NCI-H446 (cell line): Measurements from ENCODE around the gene GNPTG.
A peak's percentile ranks its signal among the peaks of the same experiment; 100 is the strongest.

ENCODE experiments used
- DNase-seq, 2 experiments: peaks; one replicate each; lab custom pipeline; 2025; lab: John Stamatoyannopoulos, UW

Gene GNPTG

GRCh38 chr16:1394367-1394951 is 42.7 kb downstream of the GNPTG start:
- DNase-seq, result no peak

- no peak for DNase-seq
These were observed 43.8 kb downstream of the GNPTG start for GRCh38 chr16:1395444-1396031.

DNA sequence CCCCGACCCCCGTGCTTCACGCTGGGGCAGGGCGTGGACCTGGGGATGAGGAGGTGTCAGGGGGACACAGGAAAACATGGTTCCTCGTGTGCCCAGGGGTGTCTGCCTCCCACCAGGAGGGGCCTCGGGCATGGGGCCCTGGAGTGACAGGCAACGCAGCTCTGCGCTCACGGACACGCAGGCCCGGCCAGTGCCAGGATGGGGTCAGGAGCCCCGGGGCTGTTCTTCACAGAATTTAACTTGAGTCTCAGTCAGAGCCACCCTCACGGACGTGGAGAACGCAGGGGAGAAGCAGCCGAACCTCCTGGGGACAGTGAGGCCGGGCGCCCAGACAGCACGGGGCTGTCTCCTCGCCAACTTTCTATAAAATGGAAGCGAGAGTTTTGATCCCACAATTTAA is 46.0 kb downstream of the GNPTG start:
- DNase-seq, result no peak

- DNase-seq, result no peak
These were observed 46.6 kb downstream of the GNPTG start for GRCh38 chr16:1398351-1398750.

DNA sequence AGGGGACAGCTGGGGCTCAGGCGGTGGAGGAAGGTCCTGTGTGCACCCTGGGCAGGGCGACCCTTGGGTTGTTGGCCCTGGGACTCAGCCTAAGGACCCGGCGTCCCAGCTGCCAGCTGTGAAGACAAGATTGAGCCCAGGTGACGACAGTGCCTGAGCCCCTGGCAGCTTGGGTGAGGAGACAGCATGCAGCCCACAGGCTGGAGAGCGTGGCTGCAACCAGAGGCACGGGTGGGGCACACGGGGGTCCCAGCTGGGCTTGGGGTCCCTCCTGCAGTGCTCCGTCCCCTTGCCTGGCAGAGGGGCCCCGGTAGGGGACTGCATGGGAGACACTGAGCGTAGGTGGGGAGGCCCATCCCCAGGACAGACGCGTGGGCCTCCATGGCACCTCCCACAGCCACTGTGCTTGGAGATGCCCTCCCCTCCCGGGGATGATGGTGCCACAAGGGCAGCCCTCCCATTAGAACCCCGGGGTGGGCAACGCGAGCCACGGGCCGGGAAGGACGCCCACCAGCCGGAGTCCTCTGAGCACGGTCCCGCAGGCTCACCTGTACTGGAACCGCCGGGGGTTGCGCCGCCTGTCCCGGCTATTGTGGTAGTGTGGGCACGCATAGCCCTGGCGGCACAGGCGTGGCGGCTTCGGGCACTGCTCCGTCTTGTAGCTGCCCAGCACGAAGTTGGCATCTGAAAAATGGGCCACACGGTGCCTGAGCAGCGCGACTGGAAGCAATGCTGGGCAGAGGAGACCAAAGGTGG is 47.3 kb downstream of the GNPTG start:
- no peak for DNase-seq

DNA sequence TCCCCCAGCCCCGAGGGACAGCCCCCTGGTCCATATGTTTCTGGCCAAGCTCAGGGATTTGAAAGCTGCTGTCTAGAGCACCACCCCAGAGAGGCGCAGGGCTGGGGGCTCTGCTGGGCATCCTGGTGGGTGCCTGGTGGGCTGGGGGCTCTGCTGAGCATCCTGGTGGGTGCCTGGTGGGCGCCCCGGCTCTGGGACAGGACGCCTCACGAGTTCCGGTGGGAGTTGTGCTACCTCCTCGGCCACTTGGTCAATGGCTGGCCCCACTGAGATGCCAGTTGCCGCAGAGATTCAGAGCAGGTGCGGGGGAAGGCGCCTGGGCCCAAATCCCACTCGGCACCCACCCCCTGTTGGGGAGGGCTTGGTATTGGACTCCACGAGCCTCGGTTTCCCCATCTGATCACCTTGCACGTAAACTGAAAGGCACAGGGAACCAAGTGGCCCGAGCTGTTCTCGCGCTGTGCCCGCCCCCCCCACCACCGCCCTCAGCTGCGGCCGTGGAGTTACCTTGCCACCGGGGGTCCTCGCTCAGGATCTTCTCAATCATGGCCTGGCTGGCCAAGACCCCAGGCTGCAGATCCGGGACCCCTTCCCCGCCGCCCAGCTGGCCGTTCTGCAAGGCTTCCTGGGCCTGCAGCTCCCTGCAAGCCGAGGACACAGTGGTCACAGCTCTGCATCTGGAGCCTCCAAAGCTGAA is 49.5 kb downstream of the GNPTG start:
- no peak for DNase-seq

DNA sequence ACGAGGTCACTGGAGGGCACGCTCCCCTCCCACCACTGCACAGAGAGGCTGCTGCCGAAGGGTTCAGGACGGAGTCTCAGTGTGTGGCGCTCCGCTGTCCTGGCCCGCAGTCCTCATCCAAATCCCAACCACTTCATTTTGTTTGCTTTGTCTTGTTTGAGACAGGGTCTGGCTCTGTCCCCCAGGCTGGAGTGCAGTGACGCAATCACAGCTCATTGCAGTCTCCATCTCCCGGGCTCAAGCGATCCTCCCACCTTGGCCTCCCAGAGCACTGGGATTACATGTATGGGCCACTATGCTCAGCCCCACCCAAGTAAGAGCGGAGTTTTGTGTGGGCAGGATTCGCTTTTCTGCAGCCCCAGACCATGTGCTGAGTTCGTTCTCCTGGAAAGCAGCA is 50.0 kb downstream of the GNPTG start:
- no peak for DNase-seq

DNA sequence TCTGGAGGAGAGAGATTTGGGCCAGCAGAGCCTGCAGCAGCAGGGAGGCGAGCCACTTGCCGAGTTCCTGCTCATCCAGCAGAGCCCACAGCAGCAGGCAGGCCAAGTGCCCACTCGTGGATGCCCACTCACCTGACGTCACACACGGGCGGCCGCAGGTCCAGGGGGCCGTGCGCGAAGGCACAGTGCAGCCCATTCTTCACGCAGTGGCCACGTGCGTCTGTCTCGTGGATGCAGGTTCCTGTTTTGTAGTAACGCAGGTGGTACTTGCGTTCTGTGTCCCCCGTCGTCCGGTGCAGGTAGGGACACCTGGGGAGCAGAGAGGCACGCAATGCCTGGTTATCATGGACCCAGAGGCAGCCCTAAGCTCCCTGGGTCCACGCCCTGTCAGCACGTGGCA is 51.3 kb downstream of the GNPTG start:
- no peak for DNase-seq

GRCh38 chr16:1403733-1404132 is 52.0 kb downstream of the GNPTG start:
- DNase-seq, result no peak

- peak in 1 of 2 experiments; percentile 46 for DNase-seq
These were observed 56.0 kb downstream of the GNPTG start for GRCh38 chr16:1407753-1408152.

- DNase-seq, result peak; percentile 69 to 92
These were observed 56.6 kb downstream of the GNPTG start for GRCh38 chr16:1408171-1408837.

GRCh38 chr16:1412847-1413246 is 61.1 kb downstream of the GNPTG start:
- DNase-seq, result no peak
